Loucy (cell line): ENCODE data around the gene HAUS6.
"Not testable (repeated sequence)": the region's sequence is repeated elsewhere in the genome, so short reads cannot be mapped to it uniquely, and the experiment has no call there.

Experiments used
- EZH2phosphoT487 ChIP-seq: fragments of 200-600 bp; IDR thresholded peaks from 2 replicates; pipeline ENCODE4 v1.6.1; 2018; ENCODE audit warnings: antibody characterized with exemption, mild to moderate bottlenecking, moderate library complexity, borderline replicate concordance
- TF ChIP-seq, protein P1 (sequence below): fragments of 200-600 bp; sonication (generic); conservative IDR thresholded peaks from 2 replicates; pipeline ENCODE4 v1.5.1; 2014; ENCODE audit warnings: mild to moderate bottlenecking, antibody characterized with exemption, low read length

DNA sequence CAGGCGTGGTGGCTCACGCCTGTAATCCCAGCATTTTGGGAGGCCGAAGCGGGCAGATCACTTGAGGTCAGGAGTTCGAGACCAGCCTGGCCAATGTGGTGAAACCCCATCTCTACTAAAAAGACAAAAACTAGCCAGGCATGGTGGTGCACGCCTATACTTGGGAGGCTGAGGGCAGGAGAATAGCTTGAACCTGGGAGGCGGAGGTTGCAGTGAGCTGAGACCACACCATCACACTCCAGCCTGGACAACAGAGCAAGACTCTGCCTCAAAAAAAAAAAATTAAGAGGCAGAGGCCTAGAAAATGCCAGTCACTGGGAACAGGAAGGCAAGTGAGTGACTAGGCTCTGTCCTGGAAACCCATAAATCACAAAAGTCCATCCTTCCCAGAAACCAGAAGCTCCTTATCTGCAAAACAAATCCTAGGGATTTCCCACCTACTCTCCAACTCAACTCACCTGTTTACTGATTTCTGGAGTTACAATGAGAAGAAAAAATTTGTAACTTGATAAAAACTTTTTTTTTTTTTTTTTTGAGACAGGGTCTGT, 10.4 kb upstream of the HAUS6 start:
- TF ChIP-seq, protein P1, sequence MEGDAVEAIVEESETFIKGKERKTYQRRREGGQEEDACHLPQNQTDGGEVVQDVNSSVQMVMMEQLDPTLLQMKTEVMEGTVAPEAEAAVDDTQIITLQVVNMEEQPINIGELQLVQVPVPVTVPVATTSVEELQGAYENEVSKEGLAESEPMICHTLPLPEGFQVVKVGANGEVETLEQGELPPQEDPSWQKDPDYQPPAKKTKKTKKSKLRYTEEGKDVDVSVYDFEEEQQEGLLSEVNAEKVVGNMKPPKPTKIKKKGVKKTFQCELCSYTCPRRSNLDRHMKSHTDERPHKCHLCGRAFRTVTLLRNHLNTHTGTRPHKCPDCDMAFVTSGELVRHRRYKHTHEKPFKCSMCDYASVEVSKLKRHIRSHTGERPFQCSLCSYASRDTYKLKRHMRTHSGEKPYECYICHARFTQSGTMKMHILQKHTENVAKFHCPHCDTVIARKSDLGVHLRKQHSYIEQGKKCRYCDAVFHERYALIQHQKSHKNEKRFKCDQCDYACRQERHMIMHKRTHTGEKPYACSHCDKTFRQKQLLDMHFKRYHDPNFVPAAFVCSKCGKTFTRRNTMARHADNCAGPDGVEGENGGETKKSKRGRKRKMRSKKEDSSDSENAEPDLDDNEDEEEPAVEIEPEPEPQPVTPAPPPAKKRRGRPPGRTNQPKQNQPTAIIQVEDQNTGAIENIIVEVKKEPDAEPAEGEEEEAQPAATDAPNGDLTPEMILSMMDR: not testable (repeated sequence)
- not testable (repeated sequence) for TF ChIP-seq EZH2phosphoT487
